Measurements from ENCODE around the gene NKX6-1.

The NKX6-1 gene

GRCh38 chr4:84498935-84499623 is at the start of gene NKX6-1:
Gene NKX6-1 (minus strand): TSS chr4:84499292. CDS start chr4:84498228, 1,064 bp downstream.
- Mint-ChIP-seq H3K4me1 (ENCODE audit: low read depth) (peaks cover 8% of the 10 kb centered on the region), H3K9me3 (peaks cover 7% of the 10 kb centered on the region), H3K27ac (peak within 1 kb of the TSS; percentile 85), H3K4me3 (peak within 1 kb of the TSS; percentile 75), H3K27me3 (ENCODE audit: low read depth) (peaks cover 92% of the 10 kb centered on the region), H3K36me3 (ENCODE audit: low read depth) (peaks cover 8% of the 10 kb centered on the region)

- H3K27me3 Mint-ChIP-seq (ENCODE audit: low read depth), result no peaks in the 10 kb centered on the region
- H3K4me3 Mint-ChIP-seq, result no peak overlapping the region
- no peaks in the 10 kb centered on the region for H3K36me3 Mint-ChIP-seq (ENCODE audit: low read depth)
- no peaks in the 10 kb centered on the region for H3K9me3 Mint-ChIP-seq
- no peak overlapping the region for H3K27ac Mint-ChIP-seq
- H3K4me1 Mint-ChIP-seq (ENCODE audit: low read depth), result no peaks in the 10 kb centered on the region
These were observed 48.1 kb upstream of the NKX6-1 start for GRCh38 chr4:84547211-84547610.

GRCh38 chr4:84545093-84545492 is 46.0 kb upstream of the NKX6-1 start:
- H3K27me3 Mint-ChIP-seq (ENCODE audit: low read depth), result no peaks in the 10 kb centered on the region
- H3K9me3 Mint-ChIP-seq, result no peaks in the 10 kb centered on the region
- H3K4me3 Mint-ChIP-seq, result no peak overlapping the region
- H3K4me1 Mint-ChIP-seq (ENCODE audit: low read depth), result no peaks in the 10 kb centered on the region
- no peak overlapping the region for H3K27ac Mint-ChIP-seq
- no peaks in the 10 kb centered on the region for H3K36me3 Mint-ChIP-seq (ENCODE audit: low read depth)

- H3K36me3 Mint-ChIP-seq (ENCODE audit: low read depth), result no peaks in the 10 kb centered on the region
- no peak overlapping the region for H3K27ac Mint-ChIP-seq
- no peaks in the 10 kb centered on the region for H3K4me1 Mint-ChIP-seq (ENCODE audit: low read depth)
- peaks cover 3% of the 10 kb centered on the region for H3K27me3 Mint-ChIP-seq (ENCODE audit: low read depth)
- H3K4me3 Mint-ChIP-seq, result no peak overlapping the region
- no peaks in the 10 kb centered on the region for H3K9me3 Mint-ChIP-seq
These were observed 36.8 kb upstream of the NKX6-1 start for GRCh38 chr4:84535901-84536300.

GRCh38 chr4:84531689-84532088 is 32.6 kb upstream of the NKX6-1 start:
- Mint-ChIP-seq H3K36me3 (ENCODE audit: low read depth) (no peaks in the 10 kb centered on the region), H3K4me1 (ENCODE audit: low read depth) (no peaks in the 10 kb centered on the region), H3K27ac (no peak overlapping the region), H3K27me3 (ENCODE audit: low read depth) (peaks cover 7% of the 10 kb centered on the region), H3K4me3 (no peak overlapping the region), H3K9me3 (no peaks in the 10 kb centered on the region)

- Mint-ChIP-seq H3K4me3 (no peak overlapping the region), H3K4me1 (ENCODE audit: low read depth) (no peaks in the 10 kb centered on the region), H3K27ac (no peak overlapping the region), H3K36me3 (ENCODE audit: low read depth) (no peaks in the 10 kb centered on the region), H3K27me3 (ENCODE audit: low read depth) (peaks cover 13% of the 10 kb centered on the region), H3K9me3 (no peaks in the 10 kb centered on the region)
These were observed 31.8 kb upstream of the NKX6-1 start for GRCh38 chr4:84530871-84531270.

GRCh38 chr4:84530454-84530853 is 31.4 kb upstream of the NKX6-1 start:
- Mint-ChIP-seq H3K27me3 (ENCODE audit: low read depth) (peaks cover 16% of the 10 kb centered on the region), H3K9me3 (no peaks in the 10 kb centered on the region), H3K36me3 (ENCODE audit: low read depth) (no peaks in the 10 kb centered on the region), H3K4me3 (no peak overlapping the region), H3K4me1 (ENCODE audit: low read depth) (no peaks in the 10 kb centered on the region), H3K27ac (no peak overlapping the region)

GRCh38 chr4:84529169-84529751 is 30.2 kb upstream of the NKX6-1 start:
- H3K27me3 Mint-ChIP-seq (ENCODE audit: low read depth), result peaks cover 16% of the 10 kb centered on the region
- H3K4me3 Mint-ChIP-seq, result no peak overlapping the region
- no peaks in the 10 kb centered on the region for H3K9me3 Mint-ChIP-seq
- H3K4me1 Mint-ChIP-seq (ENCODE audit: low read depth), result no peaks in the 10 kb centered on the region
- H3K27ac Mint-ChIP-seq, result no peak overlapping the region
- no peaks in the 10 kb centered on the region for H3K36me3 Mint-ChIP-seq (ENCODE audit: low read depth)

GRCh38 chr4:84527391-84527790 is 28.3 kb upstream of the NKX6-1 start:
- Mint-ChIP-seq H3K4me1 (ENCODE audit: low read depth) (no peaks in the 10 kb centered on the region), H3K27ac (no peak overlapping the region), H3K9me3 (no peaks in the 10 kb centered on the region), H3K4me3 (no peak overlapping the region), H3K27me3 (ENCODE audit: low read depth) (peaks cover 16% of the 10 kb centered on the region), H3K36me3 (ENCODE audit: low read depth) (no peaks in the 10 kb centered on the region)

GRCh38 chr4:84515075-84515474 is 16.0 kb upstream of the NKX6-1 start:
- H3K9me3 Mint-ChIP-seq, result no peaks in the 10 kb centered on the region
- H3K4me3 Mint-ChIP-seq, result no peak overlapping the region
- peaks cover 26% of the 10 kb centered on the region for H3K27me3 Mint-ChIP-seq (ENCODE audit: low read depth)
- H3K27ac Mint-ChIP-seq, result no peak overlapping the region
- no peaks in the 10 kb centered on the region for H3K36me3 Mint-ChIP-seq (ENCODE audit: low read depth)
- no peaks in the 10 kb centered on the region for H3K4me1 Mint-ChIP-seq (ENCODE audit: low read depth)

- H3K36me3 Mint-ChIP-seq (ENCODE audit: low read depth), result no peaks in the 10 kb centered on the region
- H3K27ac Mint-ChIP-seq, result no peak overlapping the region
- H3K4me1 Mint-ChIP-seq (ENCODE audit: low read depth), result no peaks in the 10 kb centered on the region
- no peaks in the 10 kb centered on the region for H3K9me3 Mint-ChIP-seq
- peaks cover 41% of the 10 kb centered on the region for H3K27me3 Mint-ChIP-seq (ENCODE audit: low read depth)
- no peak overlapping the region for H3K4me3 Mint-ChIP-seq
These were observed 13.2 kb upstream of the NKX6-1 start for GRCh38 chr4:84512277-84512676.

GRCh38 chr4:84511703-84512102 is 12.6 kb upstream of the NKX6-1 start:
- H3K27me3 Mint-ChIP-seq (ENCODE audit: low read depth), result peaks cover 39% of the 10 kb centered on the region
- no peaks in the 10 kb centered on the region for H3K9me3 Mint-ChIP-seq
- no peaks in the 10 kb centered on the region for H3K4me1 Mint-ChIP-seq (ENCODE audit: low read depth)
- H3K27ac Mint-ChIP-seq, result no peak overlapping the region
- no peaks in the 10 kb centered on the region for H3K36me3 Mint-ChIP-seq (ENCODE audit: low read depth)
- H3K4me3 Mint-ChIP-seq, result no peak overlapping the region

- H3K27me3 Mint-ChIP-seq (ENCODE audit: low read depth), result peaks cover 46% of the 10 kb centered on the region
- H3K27ac Mint-ChIP-seq, result no peak overlapping the region
- H3K9me3 Mint-ChIP-seq, result no peaks in the 10 kb centered on the region
- no peak overlapping the region for H3K4me3 Mint-ChIP-seq
- H3K4me1 Mint-ChIP-seq (ENCODE audit: low read depth), result no peaks in the 10 kb centered on the region
- H3K36me3 Mint-ChIP-seq (ENCODE audit: low read depth), result no peaks in the 10 kb centered on the region
These were observed 8.8 kb upstream of the NKX6-1 start for GRCh38 chr4:84507941-84508340.

GRCh38 chr4:84504821-84505220 is 5.7 kb upstream of the NKX6-1 start:
- Mint-ChIP-seq H3K4me1 (ENCODE audit: low read depth) (peaks cover 2% of the 10 kb centered on the region), H3K27ac (no peak overlapping the region), H3K9me3 (peaks cover 7% of the 10 kb centered on the region), H3K27me3 (ENCODE audit: low read depth) (peaks cover 72% of the 10 kb centered on the region), H3K4me3 (no peak overlapping the region), H3K36me3 (ENCODE audit: low read depth) (peaks cover 4% of the 10 kb centered on the region)

All from T-helper 1 cell treated with Interleukin-12 subunit alpha and Interleukin-12 subunit beta and Interleukin-4 antibody, amounts not matched to agents 30 μg/mL and 1 μg/mL, for 36 hours (primary cell).